CD4-positive, alpha-beta T cell treated with Interleukin-6 for 4 hours (primary cell): ENCODE measurements around the gene PLBD2.

Source experiments
- DNase-seq: peaks from one replicate; pipeline ENCODE4 v3.0.0-alpha.2; 2020; ENCODE audit warnings: mixed read lengths

PLBD2 gene

GRCh38 chr12:113396828-113397496 is 38.6 kb downstream of the PLBD2 start:
- DNase-seq, result no peak

- no peak for DNase-seq
These were observed 39.3 kb downstream of the PLBD2 start for GRCh38 chr12:113397497-113398197.

GRCh38 chr12:113398346-113399290 is 40.2 kb downstream of the PLBD2 start:
- no peak for DNase-seq

- DNase-seq, result no peak
These were observed 41.1 kb downstream of the PLBD2 start for GRCh38 chr12:113399490-113399889.

- DNase-seq, result no peak
These were observed 42.0 kb downstream of the PLBD2 start for GRCh38 chr12:113400362-113400761.

GRCh38 chr12:113401066-113402000 is 42.9 kb downstream of the PLBD2 start:
- DNase-seq, result no peak

- DNase-seq, result no peak
These were observed 44.3 kb downstream of the PLBD2 start for GRCh38 chr12:113402586-113403260.

- DNase-seq, result no peak
These were observed 45.3 kb downstream of the PLBD2 start, which contains the start of gene SDS for GRCh38 chr12:113403435-113404415. TSS of gene SDS (minus strand) at chr12:113403887. CDS start at chr12:113399708, 4,179 bp downstream.

GRCh38 chr12:113405694-113406093 is 47.3 kb downstream of the PLBD2 start:
- DNase-seq, result no peak

- DNase-seq, result no peak
These were observed 49.7 kb downstream of the PLBD2 start for GRCh38 chr12:113407931-113408600.

GRCh38 chr12:113408756-113409298 is 50.4 kb downstream of the PLBD2 start:
- DNase-seq, result no peak

- DNase-seq, result no peak
These were observed 51.2 kb downstream of the PLBD2 start for GRCh38 chr12:113409462-113410124.

GRCh38 chr12:113413488-113413939 is 55.1 kb downstream of the PLBD2 start:
- DNase-seq, result no peak

- DNase-seq, result no peak
These were observed 56.2 kb downstream of the PLBD2 start for GRCh38 chr12:113414519-113415038.

- no peak for DNase-seq
These were observed 57.8 kb downstream of the PLBD2 start for GRCh38 chr12:113416091-113416754.

- DNase-seq, result no peak
These were observed 60.0 kb downstream of the PLBD2 start for GRCh38 chr12:113418213-113418879.

GRCh38 chr12:113420996-113421595 is 62.7 kb downstream of the PLBD2 start:
- DNase-seq, result no peak
